NCI-H2107 (cell line): ENCODE data around the gene GPR148.
"Not testable (repeated sequence)": the region's sequence is repeated elsewhere in the genome, so short reads cannot be mapped to it uniquely, and the experiment has no call there.

ENCODE experiments used
- DNase-seq: peaks from one replicate; lab custom pipeline; 2025; lab: John Stamatoyannopoulos, UW

The GPR148 gene, protein sequence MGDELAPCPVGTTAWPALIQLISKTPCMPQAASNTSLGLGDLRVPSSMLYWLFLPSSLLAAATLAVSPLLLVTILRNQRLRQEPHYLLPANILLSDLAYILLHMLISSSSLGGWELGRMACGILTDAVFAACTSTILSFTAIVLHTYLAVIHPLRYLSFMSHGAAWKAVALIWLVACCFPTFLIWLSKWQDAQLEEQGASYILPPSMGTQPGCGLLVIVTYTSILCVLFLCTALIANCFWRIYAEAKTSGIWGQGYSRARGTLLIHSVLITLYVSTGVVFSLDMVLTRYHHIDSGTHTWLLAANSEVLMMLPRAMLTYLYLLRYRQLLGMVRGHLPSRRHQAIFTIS

DNA sequence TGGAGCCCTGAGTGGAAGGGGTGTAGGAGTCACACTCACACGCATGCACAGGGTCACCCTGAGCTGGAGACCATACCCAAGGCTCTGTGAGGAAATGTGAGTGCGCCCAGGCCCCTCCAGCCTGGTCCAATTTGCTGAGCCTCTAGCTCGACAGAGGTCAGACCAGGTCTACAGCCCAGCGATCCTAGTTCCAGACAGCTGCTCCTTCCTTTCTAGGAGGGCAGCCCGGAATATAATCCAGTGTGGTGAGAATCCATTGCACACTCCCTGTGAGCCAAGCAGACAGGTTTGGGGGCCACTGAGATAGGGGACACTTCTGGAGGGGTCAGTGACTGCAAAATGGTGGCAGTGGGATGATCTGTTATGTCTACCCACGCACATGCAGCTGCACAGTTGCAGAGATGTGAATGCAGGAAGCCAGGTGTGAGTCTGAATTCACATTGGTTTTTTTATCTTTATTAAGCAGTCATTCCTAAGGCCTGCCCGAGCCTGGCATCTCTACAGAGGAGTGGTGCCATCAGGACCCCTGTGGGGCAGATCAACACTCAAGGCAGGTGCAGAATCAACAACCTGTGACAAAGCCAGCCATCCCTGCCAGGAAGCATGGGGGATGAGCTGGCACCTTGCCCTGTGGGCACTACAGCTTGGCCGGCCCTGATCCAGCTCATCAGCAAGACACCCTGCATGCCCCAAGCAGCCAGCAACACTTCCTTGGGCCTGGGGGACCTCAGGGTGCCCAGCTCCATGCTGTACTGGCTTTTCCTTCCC is at the start of gene GPR148:
Gene GPR148, plus strand, starts transcription at position 522 of the 768 bp plus-strand sequence. Its CDS starts 82 bp downstream, at position 604.
- peak; percentile 84 for DNase-seq

DNA sequence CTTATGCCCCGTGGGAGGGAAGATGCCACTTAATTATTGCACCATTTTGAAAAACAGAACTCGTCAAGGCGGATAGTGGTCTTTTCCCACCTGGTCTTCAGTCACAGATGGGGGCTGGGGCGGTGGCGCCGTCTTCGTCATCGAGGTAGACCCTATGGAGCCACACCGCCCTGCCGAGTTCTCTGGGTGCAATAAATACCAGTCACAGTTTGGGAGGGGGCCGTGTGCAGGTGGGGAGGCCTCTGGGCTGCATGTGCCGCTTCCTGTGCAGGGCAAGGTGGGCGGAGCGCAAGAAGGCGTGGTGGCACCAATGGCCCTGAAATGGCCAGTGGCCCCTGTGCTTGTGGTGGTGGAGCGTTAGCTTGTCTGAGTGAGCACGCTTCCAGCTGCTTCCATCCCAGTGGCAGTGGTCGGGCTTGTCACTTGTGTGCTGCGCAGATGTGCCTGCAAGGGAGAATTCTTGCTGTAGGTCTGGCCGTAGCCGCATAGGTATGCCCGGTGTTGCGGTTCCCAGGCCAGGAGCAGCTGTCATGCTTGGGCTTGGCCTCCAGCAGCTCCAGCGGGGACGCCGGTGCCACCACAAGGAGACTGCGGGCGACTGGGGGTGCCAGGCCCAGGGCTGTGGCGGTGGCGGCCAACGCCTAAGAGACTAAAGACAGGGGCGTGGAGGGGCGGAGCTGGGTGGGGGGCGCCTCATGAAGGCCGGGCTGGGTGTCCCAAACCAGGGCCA is 36.7 kb upstream of the GPR148 start:
- not testable (repeated sequence) for DNase-seq

DNA sequence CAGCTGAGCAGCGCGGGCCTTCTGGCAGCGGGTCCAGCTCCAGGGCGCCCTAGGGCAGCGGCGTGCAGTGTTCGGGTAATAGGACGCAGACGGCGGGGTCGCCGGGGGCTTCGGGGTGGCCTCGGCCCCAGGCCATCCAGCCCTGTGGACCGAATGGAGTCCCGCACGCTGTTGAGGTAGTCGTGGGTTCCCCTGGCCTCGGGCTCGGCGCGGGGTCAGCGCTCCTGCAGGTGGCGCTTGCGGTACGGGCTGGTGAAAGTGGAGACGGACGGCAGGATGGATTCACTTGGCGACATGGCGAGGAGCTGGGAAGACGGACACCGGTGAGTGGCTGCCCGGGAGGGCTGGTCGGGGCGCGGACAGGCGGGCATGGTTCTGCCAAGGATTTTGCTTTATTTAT is 35.4 kb upstream of the GPR148 start:
- not testable (repeated sequence) for DNase-seq

DNA sequence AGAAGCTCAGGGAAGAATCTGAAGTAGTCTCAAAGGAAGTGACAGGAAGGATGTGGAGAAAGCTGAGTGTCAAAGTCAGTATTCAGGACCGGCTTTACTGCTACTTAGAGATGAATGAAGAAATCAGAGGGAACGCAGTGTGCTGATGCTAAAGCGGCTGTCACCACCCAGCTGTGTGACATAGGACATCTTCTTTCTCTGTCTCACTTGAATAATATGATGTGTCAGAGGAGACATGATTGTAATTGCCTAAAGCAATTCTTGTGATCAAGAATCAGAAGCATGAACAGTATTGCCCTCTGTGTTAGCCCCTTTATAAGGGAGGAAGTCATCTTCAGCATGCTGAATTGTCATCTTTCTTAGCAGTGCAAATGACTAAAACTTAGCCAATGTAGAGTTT is 25.6 kb upstream of the GPR148 start:
- not testable (repeated sequence) for DNase-seq

DNA sequence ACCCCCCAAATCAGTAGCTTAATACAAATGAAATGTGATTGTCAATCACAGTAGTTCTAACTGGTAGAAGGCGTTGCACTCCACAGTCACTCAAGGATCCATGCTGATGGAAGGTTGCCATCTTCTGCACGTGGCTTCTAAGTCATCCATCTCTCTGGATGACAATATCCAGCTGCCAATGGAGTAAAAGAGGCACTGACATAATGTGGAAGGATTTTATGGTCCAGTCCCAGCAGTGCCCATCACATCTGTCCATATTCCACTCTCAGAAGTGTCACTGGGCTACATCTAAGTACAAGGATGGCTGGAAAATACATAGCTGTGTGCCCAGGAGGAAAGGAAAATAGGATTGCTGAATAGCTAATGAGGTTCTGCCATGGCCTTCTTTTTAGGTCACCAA is 14.1 kb upstream of the GPR148 start:
- DNase-seq: not testable (repeated sequence)

DNA sequence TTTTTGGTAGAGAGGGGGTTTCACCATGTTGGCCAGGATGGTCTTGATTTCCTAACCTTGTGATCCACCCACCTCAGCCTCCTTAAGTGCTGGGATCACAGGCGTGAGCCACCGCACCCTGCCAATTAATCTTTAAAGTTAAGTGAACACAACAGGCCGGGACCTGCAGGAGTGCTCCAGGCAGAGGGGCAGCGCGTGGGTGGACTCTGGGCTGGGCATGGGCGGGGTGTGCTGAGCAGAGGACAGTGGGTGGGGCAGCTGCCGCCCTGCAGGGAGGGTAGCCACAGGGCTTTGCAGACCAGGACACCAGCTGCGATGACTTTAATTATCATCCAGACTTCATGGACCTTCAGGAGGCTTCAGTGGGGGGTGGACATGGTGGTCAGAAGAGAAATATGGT is 8.8 kb upstream of the GPR148 start:
- DNase-seq: no peak

DNA sequence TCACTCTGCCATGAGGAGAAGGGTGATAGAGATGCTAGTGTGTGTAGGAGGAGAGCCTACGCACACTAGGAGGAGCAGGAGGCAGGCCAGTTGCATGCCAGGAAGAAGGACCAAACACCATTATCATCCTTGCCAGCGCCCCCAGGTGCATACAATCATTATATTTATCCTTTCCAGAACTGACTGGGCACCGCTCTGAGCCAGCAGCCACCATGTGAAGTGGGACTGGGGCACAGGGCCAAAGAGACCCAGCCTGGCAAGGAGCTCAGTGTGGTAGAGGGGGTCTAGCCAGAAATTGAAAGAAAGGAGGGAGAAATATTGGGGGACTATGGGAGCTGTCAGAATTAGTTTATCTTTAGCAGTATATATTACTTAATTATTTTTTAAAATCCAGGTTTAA is 8.3 kb upstream of the GPR148 start:
- no peak for DNase-seq

DNA sequence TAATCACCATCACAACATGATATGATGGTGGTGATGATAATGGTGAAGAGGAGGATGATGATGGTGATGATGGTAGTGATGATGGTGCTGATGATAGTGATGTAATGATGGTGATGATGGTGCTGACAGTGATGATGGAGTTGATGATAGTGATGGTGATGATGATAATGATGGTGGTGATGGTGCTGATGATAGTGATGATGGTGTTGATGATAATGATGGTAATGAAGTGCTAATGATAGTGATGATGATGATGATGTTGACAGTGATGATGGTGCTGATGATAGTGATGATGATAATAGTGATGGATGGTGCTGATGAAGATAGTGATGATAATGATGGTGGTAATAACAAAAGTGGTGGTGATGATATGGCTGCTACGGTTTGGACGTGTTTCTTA is 4.4 kb upstream of the GPR148 start:
- no peak for DNase-seq

DNA sequence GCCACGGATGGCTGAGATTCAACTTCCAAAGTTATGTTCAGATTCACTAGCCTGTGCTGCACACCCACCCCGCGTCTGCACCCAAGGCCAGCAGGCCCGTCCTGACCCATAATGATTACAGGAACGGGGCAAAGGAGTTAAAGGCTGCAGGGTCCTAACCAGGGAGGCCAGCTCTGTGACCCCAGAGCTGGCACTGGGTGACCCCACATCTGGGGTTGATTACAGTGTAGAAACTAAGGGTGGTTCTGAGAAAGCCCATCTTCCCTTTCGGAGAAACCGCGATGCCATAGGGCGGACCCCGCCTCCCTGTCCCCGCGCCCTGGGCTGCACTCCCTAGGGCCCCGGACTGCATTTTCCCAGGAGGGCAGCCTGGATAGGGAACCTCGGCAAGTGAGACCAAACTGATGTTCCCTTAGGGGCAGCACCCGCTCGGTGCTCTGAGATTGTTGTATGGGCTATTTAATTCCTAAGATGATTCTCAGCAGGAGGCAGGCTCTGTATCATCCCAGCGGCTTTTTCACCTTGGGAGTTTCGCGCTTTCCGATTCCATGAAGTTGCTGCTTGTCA is 2.2 kb upstream of the GPR148 start:
- no peak for DNase-seq

DNA sequence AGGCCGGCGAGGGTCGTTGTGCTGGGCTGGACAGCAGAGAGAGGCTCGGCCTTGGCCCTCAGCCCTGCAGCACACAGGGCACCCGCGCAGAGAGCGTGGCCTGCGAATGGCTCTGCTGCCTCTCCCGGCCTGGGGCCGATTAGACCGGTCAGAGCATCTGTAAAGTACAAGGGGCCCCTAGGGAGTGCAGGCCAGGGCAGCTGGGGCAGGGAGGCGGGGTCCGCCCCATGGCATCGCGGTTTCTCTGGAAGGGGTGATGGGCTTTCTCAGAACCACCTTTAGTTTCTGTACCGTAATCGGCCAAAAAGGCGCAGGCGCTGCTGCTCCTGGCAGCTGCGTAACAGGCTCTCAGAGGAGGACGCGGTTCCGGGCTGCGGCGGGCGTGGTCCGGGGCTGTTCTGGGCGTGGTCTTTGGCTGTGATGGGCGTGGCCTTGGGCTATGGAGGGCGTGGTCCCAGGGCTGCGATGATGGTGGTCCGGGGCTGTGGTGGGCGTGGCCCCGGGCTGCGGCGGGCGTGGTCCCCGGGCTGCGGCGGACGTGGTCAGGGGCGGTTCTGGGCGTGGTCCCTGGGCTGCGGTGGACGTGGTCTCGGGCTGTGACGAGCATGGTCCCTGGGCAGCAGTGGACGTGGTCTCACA is 1.5 kb upstream of the GPR148 start:
- DNase-seq: peak; percentile 79

DNA sequence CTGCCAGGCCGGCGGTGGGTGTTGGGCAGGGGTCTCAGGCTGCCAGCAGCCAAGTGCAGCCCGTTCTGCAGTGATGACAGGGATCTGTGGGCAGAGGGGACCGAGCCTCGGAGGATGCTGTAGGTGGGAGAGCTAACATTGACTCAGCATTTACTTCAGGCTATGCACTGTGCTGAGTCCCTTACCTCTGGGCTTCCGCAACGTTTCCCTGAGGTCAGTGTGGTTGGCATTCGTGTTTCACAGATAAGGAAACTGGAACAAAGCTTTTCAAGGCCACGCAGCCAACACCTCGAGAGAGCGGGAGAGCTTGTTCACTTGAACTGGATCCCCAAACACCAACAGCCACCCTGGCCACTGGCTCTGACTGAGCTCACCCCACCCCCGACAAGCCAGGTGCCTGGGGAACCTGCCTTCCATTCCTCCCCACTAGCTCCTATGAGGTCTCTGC is 839 bp upstream of the GPR148 start:
- no peak for DNase-seq

DNA sequence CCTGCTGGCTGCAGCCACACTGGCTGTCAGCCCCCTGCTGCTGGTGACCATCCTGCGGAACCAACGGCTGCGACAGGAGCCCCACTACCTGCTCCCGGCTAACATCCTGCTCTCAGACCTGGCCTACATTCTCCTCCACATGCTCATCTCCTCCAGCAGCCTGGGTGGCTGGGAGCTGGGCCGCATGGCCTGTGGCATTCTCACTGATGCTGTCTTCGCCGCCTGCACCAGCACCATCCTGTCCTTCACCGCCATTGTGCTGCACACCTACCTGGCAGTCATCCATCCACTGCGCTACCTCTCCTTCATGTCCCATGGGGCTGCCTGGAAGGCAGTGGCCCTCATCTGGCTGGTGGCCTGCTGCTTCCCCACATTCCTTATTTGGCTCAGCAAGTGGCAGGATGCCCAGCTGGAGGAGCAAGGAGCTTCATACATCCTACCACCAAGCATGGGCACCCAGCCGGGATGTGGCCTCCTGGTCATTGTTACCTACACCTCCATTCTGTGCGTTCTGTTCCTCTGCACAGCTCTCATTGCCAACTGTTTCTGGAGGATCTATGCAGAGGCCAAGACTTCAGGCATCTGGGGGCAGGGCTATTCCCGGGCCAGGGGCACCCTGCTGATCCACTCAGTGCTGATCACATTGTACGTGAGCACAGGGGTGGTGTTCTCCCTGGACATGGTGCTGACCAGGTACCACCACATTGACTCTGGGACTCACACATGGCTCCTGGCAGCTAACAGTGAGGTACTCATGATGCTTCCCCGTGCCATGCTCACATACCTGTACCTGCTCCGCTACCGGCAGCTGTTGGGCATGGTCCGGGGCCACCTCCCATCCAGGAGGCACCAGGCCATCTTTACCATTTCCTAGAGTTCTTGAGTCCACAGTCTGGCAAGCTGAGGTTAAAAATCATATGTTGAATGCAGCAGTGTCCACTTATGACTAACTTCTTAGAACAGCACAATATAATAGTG is 741 bp downstream of the GPR148 start:
- peak; percentile 60 for DNase-seq

DNA sequence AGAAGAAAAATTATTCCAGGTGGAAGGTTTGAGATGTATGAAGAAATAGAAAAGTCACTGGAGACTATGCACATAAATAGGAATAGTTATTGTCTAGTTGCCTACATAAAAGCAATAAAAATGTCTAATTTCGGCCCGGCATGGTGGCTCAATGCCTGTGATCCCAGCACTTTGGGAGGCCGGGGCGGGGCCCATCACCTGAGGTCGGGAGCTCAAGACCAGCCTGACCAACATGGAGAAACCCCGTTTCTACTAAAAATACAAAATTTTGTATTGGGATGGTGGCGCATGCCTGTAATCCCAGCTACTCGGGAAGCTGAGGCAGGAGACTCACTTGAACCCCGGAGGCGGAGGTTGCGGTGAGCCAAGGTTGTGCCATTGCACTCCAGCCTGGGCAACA is 3.4 kb downstream of the GPR148 start:
- not testable (repeated sequence) for DNase-seq

DNA sequence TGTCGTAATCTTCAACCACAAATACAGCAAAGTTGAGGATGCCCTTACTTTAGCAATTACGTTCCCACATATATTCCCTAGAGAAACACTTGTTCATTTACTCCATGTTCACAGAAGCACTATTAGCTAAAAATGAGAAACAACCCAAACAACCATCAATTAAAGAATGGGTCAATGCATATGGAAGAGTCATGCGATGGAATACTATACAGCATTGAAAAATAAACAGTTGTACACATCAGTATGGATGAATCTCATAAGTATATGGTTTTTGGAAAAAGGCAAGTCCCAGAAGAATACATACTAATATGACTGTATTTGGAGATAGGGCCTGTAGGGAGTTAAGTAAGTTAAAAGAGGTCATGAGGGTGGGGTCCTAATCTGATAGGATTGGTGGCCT is 6.3 kb downstream of the GPR148 start:
- DNase-seq: no peak

DNA sequence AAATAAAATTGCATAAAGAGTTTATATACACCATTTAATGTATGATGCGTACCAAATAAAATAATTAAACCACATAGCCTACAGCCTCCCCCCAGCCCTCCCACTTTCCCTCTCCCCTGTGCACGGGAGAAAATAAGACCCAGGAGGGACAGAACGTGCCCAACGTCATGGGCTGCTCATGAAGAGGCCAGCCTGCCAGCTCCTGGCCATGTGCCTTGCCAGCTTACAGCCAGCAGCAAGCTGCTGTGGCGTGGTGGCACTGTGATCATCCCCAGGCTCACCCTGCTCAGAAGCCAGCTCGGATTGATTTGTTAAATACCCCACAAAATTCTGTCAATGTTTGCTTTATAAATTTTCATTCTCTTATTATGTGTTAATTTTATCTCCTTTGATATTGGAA is 7.6 kb downstream of the GPR148 start:
- DNase-seq: no peak

DNA sequence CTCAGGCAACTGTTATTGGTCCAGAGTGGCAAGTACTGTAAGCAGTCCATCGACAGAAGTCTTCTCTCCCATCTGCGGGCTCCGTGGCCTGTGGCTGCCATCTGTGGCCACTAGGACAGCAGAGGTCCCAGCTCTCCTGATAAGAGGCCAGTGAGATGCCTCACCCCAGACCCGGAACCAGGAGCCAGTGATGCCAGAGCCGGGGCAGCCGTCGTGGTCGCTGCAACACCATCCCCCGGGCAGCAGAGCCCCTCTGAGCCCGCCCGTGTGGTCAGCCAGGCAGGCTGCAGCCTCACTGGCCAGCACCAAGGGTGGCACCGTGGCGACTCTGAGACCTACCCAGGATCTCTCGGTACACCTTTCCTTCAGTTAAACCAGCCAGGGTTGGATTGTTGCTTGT is 8.7 kb downstream of the GPR148 start:
- DNase-seq: no peak

DNA sequence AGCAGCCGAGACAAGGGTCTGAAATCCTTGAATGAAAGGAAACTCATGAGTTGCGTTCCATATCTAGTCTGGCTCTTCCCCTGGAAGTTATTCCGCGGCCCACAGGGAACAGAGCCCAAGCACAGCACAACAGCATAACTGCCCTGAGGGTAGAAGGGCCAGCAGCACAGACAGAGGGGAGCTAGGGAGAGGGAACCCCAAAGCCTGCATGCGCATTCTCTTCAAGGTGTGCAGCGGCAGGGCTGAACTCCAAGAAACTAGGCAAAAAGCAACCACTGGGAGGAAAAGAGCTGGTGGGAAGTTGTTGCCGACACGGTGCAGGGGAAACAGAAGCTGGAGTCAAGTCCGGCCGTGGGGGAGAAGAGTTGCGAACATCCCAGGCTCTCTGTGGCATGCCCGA is 11.8 kb downstream of the GPR148 start:
- DNase-seq: no peak

DNA sequence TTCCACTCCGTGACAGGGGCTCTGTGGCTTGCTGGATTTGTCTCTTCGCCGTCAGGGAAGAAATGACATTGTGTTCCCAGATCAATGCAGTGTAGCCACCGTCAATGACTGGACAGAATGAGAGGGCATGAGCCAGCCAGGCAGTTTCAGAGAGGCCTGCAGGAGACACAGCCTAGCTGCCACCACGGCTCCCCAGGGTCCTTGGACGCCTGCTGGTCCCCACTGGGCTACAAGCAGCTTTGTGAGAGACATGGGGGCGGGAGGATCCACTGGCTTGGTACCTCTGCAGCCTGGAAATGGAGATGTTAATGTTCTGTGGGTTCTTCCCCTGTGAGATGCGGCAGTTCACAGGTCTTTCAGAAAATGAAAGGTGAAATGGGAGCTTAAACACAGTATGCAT is 14.4 kb downstream of the GPR148 start:
- DNase-seq: no peak

DNA sequence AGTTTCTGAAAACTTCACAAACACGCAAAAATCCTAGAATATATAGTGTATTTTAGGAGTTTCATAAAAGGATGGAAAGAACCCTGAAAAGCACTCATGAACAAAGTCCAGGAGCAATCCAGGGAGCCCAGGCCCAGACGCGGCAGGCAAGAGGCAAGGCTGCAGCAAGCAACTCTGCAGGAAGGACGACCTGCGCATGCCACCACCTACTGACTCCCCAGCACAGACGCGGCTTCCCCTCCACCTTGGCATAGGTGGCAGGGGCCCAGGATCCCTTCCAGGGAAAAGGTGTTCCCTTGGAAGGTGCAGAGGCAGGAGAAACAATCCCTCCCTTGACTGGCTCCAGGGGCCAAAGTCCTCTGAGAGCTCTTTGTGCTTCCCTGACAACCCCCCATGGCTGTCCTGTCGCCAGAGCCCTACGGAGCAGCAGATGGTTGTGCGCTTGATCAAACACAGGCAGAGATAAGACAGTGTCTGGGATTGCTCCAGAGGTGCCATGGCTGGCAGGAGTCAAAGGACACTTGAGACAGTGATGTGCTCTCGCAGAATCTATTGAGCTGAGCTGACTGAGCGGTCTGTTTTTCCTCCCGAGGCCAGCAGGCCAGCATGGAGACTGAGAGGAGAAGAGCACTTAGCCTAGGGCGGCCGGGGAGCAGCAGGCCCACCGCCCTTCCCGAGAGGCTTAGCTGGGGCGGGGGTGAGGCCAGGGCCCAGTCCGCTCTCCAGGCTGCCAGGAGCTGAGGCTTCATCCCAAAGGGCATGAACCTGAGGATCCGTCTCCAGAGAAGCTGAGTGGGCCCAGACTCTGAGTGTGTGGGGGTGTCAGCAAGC is 15.6 kb downstream of the GPR148 start:
- DNase-seq: no peak

DNA sequence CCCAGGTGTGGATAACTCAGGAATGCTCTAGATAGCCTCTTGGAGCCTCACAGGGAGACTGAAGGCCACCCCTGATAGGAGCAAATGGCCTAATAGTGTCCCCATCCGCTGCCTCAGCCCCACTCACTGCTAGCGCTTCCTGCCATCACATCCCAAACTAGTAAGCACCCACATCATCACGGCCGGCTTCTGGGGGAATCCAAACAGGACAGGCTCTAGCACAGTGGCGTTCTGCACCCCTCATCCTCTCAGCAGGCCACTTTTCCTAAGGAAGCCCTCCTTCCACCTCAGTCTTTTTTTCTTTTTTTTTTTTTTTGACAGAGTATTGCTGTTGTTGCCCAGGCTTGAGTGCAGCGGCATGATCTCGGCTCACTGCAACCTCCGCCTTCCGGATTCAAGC is 20.2 kb downstream of the GPR148 start:
- no peak for DNase-seq
